CD4-positive, alpha-beta T cell treated with Interleukin-21 for 1 hour (primary cell): Measurements from ENCODE around the gene PCSK7.

ENCODE experiments used
- DNase-seq: peaks from one replicate; pipeline ENCODE4 v3.0.0-alpha.2; 2020

Gene PCSK7

GRCh38 chr11:117180020-117180419 is 51.9 kb downstream of the PCSK7 start:
- DNase-seq = no peak

- peak; percentile 58 for DNase-seq
These were observed 52.5 kb downstream of the PCSK7 start for GRCh38 chr11:117179048-117179999.

GRCh38 chr11:117178210-117179034 is 53.5 kb downstream of the PCSK7 start, which contains the start of gene SIDT2:
TSS of gene SIDT2 (plus strand) at chr11:117178743. CDS start at chr11:117179264, 521 bp downstream.
- DNase-seq = peak; percentile 89

GRCh38 chr11:117177534-117178209 is 54.2 kb downstream of the PCSK7 start:
- DNase-seq = no peak

GRCh38 chr11:117176186-117176585 is 55.7 kb downstream of the PCSK7 start:
- DNase-seq = no peak

GRCh38 chr11:117175781-117176180 is 56.1 kb downstream of the PCSK7 start:
- no peak for DNase-seq

GRCh38 chr11:117175104-117175503 is 56.8 kb downstream of the PCSK7 start:
- DNase-seq = no peak

GRCh38 chr11:117172724-117173421 is 59.0 kb downstream of the PCSK7 start:
- DNase-seq = no peak

- DNase-seq = no peak
These were observed 60.3 kb downstream of the PCSK7 start for GRCh38 chr11:117171404-117172061.

- DNase-seq = no peak
These were observed 60.9 kb downstream of the PCSK7 start for GRCh38 chr11:117171007-117171403.

- DNase-seq = no peak
These were observed 61.7 kb downstream of the PCSK7 start for GRCh38 chr11:117170210-117170609.

- DNase-seq = no peak
These were observed 62.1 kb downstream of the PCSK7 start for GRCh38 chr11:117169736-117170135.

- DNase-seq = no peak
These were observed 65.4 kb downstream of the PCSK7 start for GRCh38 chr11:117166491-117166890.

- DNase-seq = no peak
These were observed 71.0 kb downstream of the PCSK7 start for GRCh38 chr11:117160826-117161225.

- DNase-seq = no peak
These were observed 72.0 kb downstream of the PCSK7 start for GRCh38 chr11:117159892-117160291.

- DNase-seq = no peak
These were observed 74.4 kb downstream of the PCSK7 start for GRCh38 chr11:117157507-117157906.

- DNase-seq = no peak
These were observed 77.4 kb downstream of the PCSK7 start for GRCh38 chr11:117154468-117154867.
